Activated naive CD8-positive, alpha-beta T cell treated with anti-CD3 and anti-CD28 coated beads for 36 hours (primary cell): ENCODE results near the gene ATG2B. TPM values are rescaled to one million over a fixed set of nuclear protein-coding genes. Genes with fewer than 3 reads are reported as not detected.

Source experiments
- DNase-seq: peaks from one replicate; pipeline ENCODE4 v3.0.0; 2021
- H3K27ac Mint-ChIP-seq: one replicate; pipeline ENCODE4 v1.8.0; 2022; ENCODE audit warnings: mild to moderate bottlenecking, moderate library complexity, mixed read lengths
- H3K27me3 Mint-ChIP-seq: one replicate; pipeline ENCODE4 v1.8.0; 2022; ENCODE audit warnings: mild to moderate bottlenecking, mixed read lengths
- H3K36me3 Mint-ChIP-seq: one replicate; pipeline ENCODE4 v1.8.0; 2021; ENCODE audit warnings: mild to moderate bottlenecking, mixed read lengths
- H3K4me1 Mint-ChIP-seq: one replicate; pipeline ENCODE4 v1.8.0; 2021; ENCODE audit warnings: mixed read lengths
- H3K4me3 Mint-ChIP-seq: one replicate; pipeline ENCODE4 v1.8.0; 2022; ENCODE audit warnings: mild to moderate bottlenecking, moderate library complexity, mixed read lengths
- H3K9me3 Mint-ChIP-seq: one replicate; pipeline ENCODE4 v1.8.0; 2022; ENCODE audit warnings: mixed read lengths
- total RNA-seq, 2 experiments: library from RNA; stranded (reverse); gene quantifications; one replicate each; pipeline ENCODE4 v1.2.3, GENCODE V29; 2021

Gene ATG2B
- total RNA-seq, 2 experiments from 2014 or later, result 15.3 to 15.9 TPM

GRCh38 chr14:96390965-96391292 lies 27.8 kb upstream of the ATG2B start:
- peak overlapping the region; percentile 86 for H3K4me3 Mint-ChIP-seq
- H3K36me3 Mint-ChIP-seq, result no peaks in the 10 kb centered on the region
- H3K9me3 Mint-ChIP-seq, result no peaks in the 10 kb centered on the region
- DNase-seq, result no peak
- H3K4me1 Mint-ChIP-seq, result peaks cover 6% of the 10 kb centered on the region
- peak overlapping the region; percentile 86 for H3K27ac Mint-ChIP-seq
- peaks cover 9% of the 10 kb centered on the region for H3K27me3 Mint-ChIP-seq

GRCh38 chr14:96385385-96385784 lies 22.2 kb upstream of the ATG2B start:
- peaks cover 5% of the 10 kb centered on the region for H3K4me1 Mint-ChIP-seq
- H3K4me3 Mint-ChIP-seq, result no peak overlapping the region
- no peaks in the 10 kb centered on the region for H3K9me3 Mint-ChIP-seq
- H3K36me3 Mint-ChIP-seq, result peaks cover 3% of the 10 kb centered on the region
- no peak for DNase-seq
- peaks cover 9% of the 10 kb centered on the region for H3K27me3 Mint-ChIP-seq
- H3K27ac Mint-ChIP-seq, result no peak overlapping the region

GRCh38 chr14:96384740-96385139 lies 21.6 kb upstream of the ATG2B start:
- H3K4me1 Mint-ChIP-seq, result peaks cover 6% of the 10 kb centered on the region
- peaks cover 3% of the 10 kb centered on the region for H3K36me3 Mint-ChIP-seq
- H3K4me3 Mint-ChIP-seq, result no peak overlapping the region
- no peak overlapping the region for H3K27ac Mint-ChIP-seq
- no peak for DNase-seq
- H3K27me3 Mint-ChIP-seq, result peaks cover 2% of the 10 kb centered on the region
- H3K9me3 Mint-ChIP-seq, result no peaks in the 10 kb centered on the region

- Mint-ChIP-seq H3K9me3 (no peaks in the 10 kb centered on the region), H3K27ac (no peak overlapping the region), H3K27me3 (no peaks in the 10 kb centered on the region), H3K4me1 (peaks cover 6% of the 10 kb centered on the region), H3K4me3 (no peak overlapping the region), H3K36me3 (peaks cover 3% of the 10 kb centered on the region)
- no peak for DNase-seq
These were observed 20.9 kb upstream of the ATG2B start for GRCh38 chr14:96384053-96384452.

GRCh38 chr14:96383445-96383844 lies 20.3 kb upstream of the ATG2B start:
- Mint-ChIP-seq H3K4me3 (no peak overlapping the region), H3K9me3 (no peaks in the 10 kb centered on the region), H3K36me3 (peaks cover 3% of the 10 kb centered on the region), H3K4me1 (peaks cover 6% of the 10 kb centered on the region), H3K27me3 (no peaks in the 10 kb centered on the region), H3K27ac (no peak overlapping the region)
- no peak for DNase-seq

- Mint-ChIP-seq H3K27ac (no peak overlapping the region), H3K4me3 (no peak overlapping the region), H3K36me3 (peaks cover 5% of the 10 kb centered on the region), H3K9me3 (no peaks in the 10 kb centered on the region), H3K4me1 (peaks cover 6% of the 10 kb centered on the region), H3K27me3 (no peaks in the 10 kb centered on the region)
- no peak for DNase-seq
These were observed 17.6 kb upstream of the ATG2B start for GRCh38 chr14:96380735-96381134.

- Mint-ChIP-seq H3K4me1 (peaks cover 6% of the 10 kb centered on the region), H3K36me3 (peaks cover 13% of the 10 kb centered on the region), H3K27me3 (no peaks in the 10 kb centered on the region), H3K27ac (no peak overlapping the region), H3K4me3 (no peak overlapping the region), H3K9me3 (no peaks in the 10 kb centered on the region)
- no peak for DNase-seq
These were observed 13.0 kb upstream of the ATG2B start for GRCh38 chr14:96376093-96376492.

- Mint-ChIP-seq H3K27ac (no peak overlapping the region), H3K4me3 (no peak overlapping the region), H3K36me3 (peaks cover 22% of the 10 kb centered on the region), H3K4me1 (peaks cover 6% of the 10 kb centered on the region), H3K27me3 (no peaks in the 10 kb centered on the region), H3K9me3 (peaks cover 2% of the 10 kb centered on the region)
- DNase-seq, result no peak
These were observed 10.4 kb upstream of the ATG2B start for GRCh38 chr14:96373538-96373937.

- Mint-ChIP-seq H3K4me1 (peaks cover 12% of the 10 kb centered on the region), H3K27me3 (no peaks in the 10 kb centered on the region), H3K27ac (no peak overlapping the region), H3K36me3 (peaks cover 22% of the 10 kb centered on the region), H3K9me3 (peaks cover 2% of the 10 kb centered on the region), H3K4me3 (no peak overlapping the region)
- DNase-seq, result no peak
These were observed 7.4 kb upstream of the ATG2B start for GRCh38 chr14:96370528-96370927.

- H3K9me3 Mint-ChIP-seq, result peaks cover 2% of the 10 kb centered on the region
These were observed 5.4 kb upstream of the ATG2B start for GRCh38 chr14:96368534-96368933.

GRCh38 chr14:96364962-96365361 lies 1.8 kb upstream of the ATG2B start:
- peaks cover 38% of the 10 kb centered on the region for H3K4me1 Mint-ChIP-seq
- DNase-seq, result no peak
- peak overlapping the region; percentile 94 for H3K4me3 Mint-ChIP-seq
- no peaks in the 10 kb centered on the region for H3K27me3 Mint-ChIP-seq
- H3K36me3 Mint-ChIP-seq, result peaks cover 15% of the 10 kb centered on the region
- H3K9me3 Mint-ChIP-seq, result peaks cover 2% of the 10 kb centered on the region
- no peak overlapping the region for H3K27ac Mint-ChIP-seq

More at GRCh38 chr14:96368534-96368933, 5.4 kb upstream of the ATG2B start:
- peaks cover 18% of the 10 kb centered on the region for H3K36me3 Mint-ChIP-seq
- peaks cover 25% of the 10 kb centered on the region for H3K4me1 Mint-ChIP-seq
- no peak overlapping the region for H3K4me3 Mint-ChIP-seq
- no peak overlapping the region for H3K27ac Mint-ChIP-seq
- H3K27me3 Mint-ChIP-seq, result no peaks in the 10 kb centered on the region
- DNase-seq, result no peak

- Mint-ChIP-seq H3K4me3 (peak overlapping the region; percentile 94), H3K4me1 (peaks cover 46% of the 10 kb centered on the region), H3K36me3 (peaks cover 11% of the 10 kb centered on the region), H3K27ac (peak overlapping the region; percentile 58), H3K9me3 (peaks cover 2% of the 10 kb centered on the region), H3K27me3 (no peaks in the 10 kb centered on the region)
- DNase-seq, result peak; percentile 11
These were observed 703 bp upstream of the ATG2B start for GRCh38 chr14:96363751-96364336.

- peak; percentile 41 for DNase-seq
- H3K9me3 Mint-ChIP-seq, result no peaks in the 10 kb centered on the region
- peaks cover 43% of the 10 kb centered on the region for H3K4me1 Mint-ChIP-seq
- H3K27ac Mint-ChIP-seq, result peak overlapping the region; percentile 96
- H3K36me3 Mint-ChIP-seq, result peaks cover 6% of the 10 kb centered on the region
- H3K27me3 Mint-ChIP-seq, result no peaks in the 10 kb centered on the region
- peak overlapping the region; percentile 94 for H3K4me3 Mint-ChIP-seq
These were observed 823 bp downstream of the ATG2B start for GRCh38 chr14:96362071-96362964.

- peaks cover 10% of the 10 kb centered on the region for H3K36me3 Mint-ChIP-seq
- H3K9me3 Mint-ChIP-seq, result no peaks in the 10 kb centered on the region
- H3K27me3 Mint-ChIP-seq, result no peaks in the 10 kb centered on the region
- H3K27ac Mint-ChIP-seq, result no peak overlapping the region
- no peak for DNase-seq
- H3K4me3 Mint-ChIP-seq, result no peak overlapping the region
- H3K4me1 Mint-ChIP-seq, result peaks cover 48% of the 10 kb centered on the region
These were observed 3.2 kb downstream of the ATG2B start for GRCh38 chr14:96359959-96360358.

- H3K9me3 Mint-ChIP-seq, result no peaks in the 10 kb centered on the region
- H3K36me3 Mint-ChIP-seq, result peaks cover 15% of the 10 kb centered on the region
- no peak overlapping the region for H3K27ac Mint-ChIP-seq
- no peak overlapping the region for H3K4me3 Mint-ChIP-seq
- H3K4me1 Mint-ChIP-seq, result peaks cover 38% of the 10 kb centered on the region
- H3K27me3 Mint-ChIP-seq, result no peaks in the 10 kb centered on the region
- DNase-seq, result no peak
These were observed 5.9 kb downstream of the ATG2B start for GRCh38 chr14:96357216-96357615.

GRCh38 chr14:96354246-96354645 lies 8.9 kb downstream of the ATG2B start:
- H3K36me3 Mint-ChIP-seq, result peaks cover 12% of the 10 kb centered on the region

More at GRCh38 chr14:96354246-96354645, 8.9 kb downstream of the ATG2B start:
- no peak for DNase-seq
- peaks cover 19% of the 10 kb centered on the region for H3K4me1 Mint-ChIP-seq
- H3K27me3 Mint-ChIP-seq, result no peaks in the 10 kb centered on the region
- H3K9me3 Mint-ChIP-seq, result no peaks in the 10 kb centered on the region
- H3K27ac Mint-ChIP-seq, result no peak overlapping the region
- H3K4me3 Mint-ChIP-seq, result no peak overlapping the region
